Keratinocyte (primary cell): ENCODE results near the gene MAB21L4. TPM values are rescaled to one million over a fixed set of nuclear protein-coding genes. Genes with fewer than 3 reads are reported as not detected.

Source experiments
- DNase-seq: peaks from one replicate; pipeline ENCODE4 v3.0.0-alpha.2; 2011; ENCODE audit warnings: low read depth, missing footprints, low spot score
- FAIRE-seq: peaks from 2 replicates; lab custom pipeline; 2011; peaks lifted over from hg19 to GRCh38; lab: Jason Lieb, UNC
- H2AFZ ChIP-seq: 2 replicates; pipeline ENCODE4 v1.6.0; 2012; ENCODE audit warnings: low read length, control low read depth, inconsistent platforms; ENCODE audit not compliant: control insufficient read depth
- H3K27ac ChIP-seq: 2 replicates; pipeline ENCODE4 v1.5.1; 2011; ENCODE audit warnings: low read length; ENCODE audit not compliant: control insufficient read depth, insufficient read depth
- H3K27me3 ChIP-seq: 3 replicates; pipeline ENCODE4 v1.6.0; 2011; ENCODE audit warnings: low read length; ENCODE audit not compliant: control insufficient read depth, insufficient read depth; ENCODE audit errors: extremely low read depth
- H3K36me3 ChIP-seq, 2 experiments: 2 replicates in 1 of 2; 3 replicates in 1 of 2; pipeline ENCODE4 v1.5.1; 2011; ENCODE audit warnings: low read length in 2 of 2, mild to moderate bottlenecking in 1 of 2; ENCODE audit not compliant: control insufficient read depth in 2 of 2, insufficient read depth in 2 of 2; ENCODE audit errors: extremely low read depth in 1 of 2
- H3K4me1 ChIP-seq: 3 replicates; pipeline ENCODE4 v1.5.1; 2011; ENCODE audit warnings: low read length; ENCODE audit not compliant: control insufficient read depth, insufficient read depth; ENCODE audit errors: extremely low read depth
- H3K4me2 ChIP-seq: 3 replicates; pipeline ENCODE4 v1.6.0; 2011; ENCODE audit warnings: low read depth, low read length; ENCODE audit not compliant: control insufficient read depth, insufficient read depth; ENCODE audit errors: extremely low read depth
- H3K4me3 ChIP-seq, 3 experiments: fragments of 200-600 bp in 1 of 3; sonication (generic) in 1 of 3; 2 replicates in 2 of 3; 3 replicates in 1 of 3; pipeline ENCODE4 v1.5.1; 2011 to 2016; ENCODE audit warnings: low read length in 3 of 3, mild to moderate bottlenecking in 3 of 3, control low read depth in 2 of 3, inconsistent platforms in 1 of 3, low read depth in 1 of 3, mixed read lengths in 1 of 3, mixed run types in 1 of 3, moderate library complexity in 1 of 3; ENCODE audit not compliant: control insufficient read depth in 2 of 3, insufficient read depth in 2 of 3; ENCODE audit errors: extremely low read depth in 1 of 3
- H3K79me2 ChIP-seq: 2 replicates; pipeline ENCODE4 v1.6.0; 2012; ENCODE audit warnings: low read length; ENCODE audit not compliant: control insufficient read depth, insufficient read depth
- H3K9ac ChIP-seq: 3 replicates; pipeline ENCODE4 v1.6.0; 2011; ENCODE audit warnings: low read length; ENCODE audit not compliant: control insufficient read depth, insufficient read depth; ENCODE audit errors: extremely low read depth
- H3K9me1 ChIP-seq: 3 replicates; pipeline ENCODE4 v1.6.0; 2011; ENCODE audit warnings: low read length; ENCODE audit not compliant: control insufficient read depth, insufficient read depth; ENCODE audit errors: extremely low read depth
- H3K9me3 ChIP-seq: 2 replicates; pipeline ENCODE4 v1.5.1; 2012; ENCODE audit warnings: low read depth, low read length; ENCODE audit not compliant: control insufficient read depth
- H4K20me1 ChIP-seq: 3 replicates; pipeline ENCODE4 v1.6.0; 2011; ENCODE audit warnings: low read length; ENCODE audit not compliant: control insufficient read depth, insufficient read depth; ENCODE audit errors: extremely low read depth
- EZH2 ChIP-seq: IDR thresholded peaks from one replicate; pipeline ENCODE4 v1.6.1; 2012; ENCODE audit warnings: inconsistent platforms, mild to moderate bottlenecking, low read length, moderate library complexity
- dilution Hi-C: fragments of 300-500 bp; cut with MboI; formaldehyde crosslinking; loops from one replicate; pipeline ENCODE4 v1.7.0; 2020; ENCODE audit warnings: low sequenced_read_pairs; ENCODE audit not compliant: extremely low pct_ligation_motif_present
- polyA plus RNA-seq, 5 experiments: library from polyadenylated mRNA; depleted of rRNA in 3 of 5; stranded (reverse) in 3 of 5; stranded (forward) in 1 of 5; unstranded in 1 of 5; fragments of >200 nt; gene quantifications; 1 replicate in 1 of 5; 2 replicates in 3 of 5; 3 replicates in 1 of 5; pipeline versions ENCODE4 v1.2.1 to v1.2.3, GENCODE V29; 2011 to 2012; ENCODE audit warnings: missing spikeins in 2 of 5, low read depth in 1 of 5, low replicate concordance in 1 of 5
- TF ChIP-seq, protein P1 (sequence below), 3 experiments: IDR thresholded peaks in 1 of 3; conservative IDR thresholded peaks in 1 of 3; optimal IDR thresholded peaks in 1 of 3; 2 replicates in 2 of 3; 3 replicates in 1 of 3; pipeline versions ENCODE3 to v1.5.1; 2011; ENCODE audit warnings: low read length in 3 of 3, mild to moderate bottlenecking in 3 of 3, moderate library complexity in 2 of 3, control low read depth in 1 of 3, inconsistent platforms in 1 of 3; ENCODE audit not compliant: insufficient read depth in 2 of 3; ENCODE audit errors: extremely low read depth in 1 of 3

MAB21L4 gene
- polyA plus RNA-seq, 1 donor (not counting 4 experiments of a cell fraction or from before 2014, with no cell fraction given): 0.37 TPM

DNA sequence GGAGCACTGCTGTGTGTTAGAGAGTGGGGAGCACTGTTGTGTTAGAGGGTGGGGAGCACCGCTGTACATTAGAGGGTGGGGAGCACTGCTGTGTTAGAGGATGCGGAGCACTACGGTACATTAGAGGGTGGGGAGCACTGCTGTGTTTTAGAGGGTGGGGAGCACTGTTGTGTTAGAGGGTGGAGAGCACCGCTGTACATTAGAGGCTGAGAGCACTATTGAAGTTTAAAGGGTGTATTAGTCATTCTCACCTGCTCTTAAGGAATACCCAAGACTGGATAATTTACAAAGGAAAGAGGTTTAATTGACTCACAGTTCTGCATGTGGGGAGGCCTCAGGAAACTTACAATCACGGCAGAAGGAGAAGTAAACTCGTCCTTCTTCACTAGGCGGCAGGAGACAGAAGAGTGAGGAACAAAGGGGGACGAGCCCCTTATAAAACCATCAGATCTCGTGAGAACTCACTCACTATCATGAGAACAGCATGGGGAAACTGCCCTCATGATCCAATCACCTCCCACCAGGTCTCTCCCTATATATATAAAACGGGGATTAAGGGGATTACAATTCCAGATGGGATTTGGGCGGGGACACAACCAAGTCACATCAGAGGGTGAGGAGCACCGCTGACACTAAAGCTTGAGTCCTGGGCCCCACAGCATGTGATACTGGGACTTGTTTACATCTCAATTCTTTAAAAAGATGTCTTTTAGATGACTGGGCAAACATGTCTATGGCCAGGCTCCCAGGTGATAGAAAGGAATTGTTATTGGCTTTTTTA lies 46.9 kb downstream of the MAB21L4 start:
- no peaks in the 10 kb centered on the region for H3K9me1 ChIP-seq

DNA sequence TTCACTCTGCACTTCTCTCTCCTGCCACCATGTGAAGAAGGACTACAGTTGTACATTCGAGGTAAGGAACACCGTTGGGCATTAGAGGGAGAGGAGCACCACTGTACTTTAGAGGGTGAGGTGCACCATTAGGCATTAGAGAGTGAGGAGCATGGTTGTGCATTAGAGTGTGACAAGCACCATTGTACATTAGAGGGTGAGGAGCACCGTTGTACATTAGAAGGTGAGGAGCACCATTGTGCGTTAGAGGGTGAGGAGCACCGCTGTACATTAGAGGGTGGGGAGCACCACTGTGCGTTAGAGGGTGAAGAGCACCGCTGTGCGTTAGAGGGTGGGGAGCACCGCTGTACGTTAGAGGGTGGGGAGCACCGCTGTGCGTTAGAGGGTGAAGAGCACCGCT lies 48.1 kb downstream of the MAB21L4 start:
- Histone ChIP-seq H3K9ac (no peak overlapping the region), H4K20me1 (no peaks in the 10 kb centered on the region), H3K36me3 (no peaks in the 10 kb centered on the region), H3K79me2 (no peaks in the 10 kb centered on the region), H3K4me1 (no peaks in the 10 kb centered on the region), H3K27ac (no peak overlapping the region), H2AFZ (no peak overlapping the region), H3K9me1 (no peaks in the 10 kb centered on the region), H3K4me3 (no peak overlapping the region), H3K27me3 (peaks cover 1% of the 10 kb centered on the region), H3K9me3 (no peaks in the 10 kb centered on the region), H3K4me2 (no peak overlapping the region)
- DNase-seq: no peak
- no peak for TF ChIP-seq EZH2
- TF ChIP-seq, protein P1, sequence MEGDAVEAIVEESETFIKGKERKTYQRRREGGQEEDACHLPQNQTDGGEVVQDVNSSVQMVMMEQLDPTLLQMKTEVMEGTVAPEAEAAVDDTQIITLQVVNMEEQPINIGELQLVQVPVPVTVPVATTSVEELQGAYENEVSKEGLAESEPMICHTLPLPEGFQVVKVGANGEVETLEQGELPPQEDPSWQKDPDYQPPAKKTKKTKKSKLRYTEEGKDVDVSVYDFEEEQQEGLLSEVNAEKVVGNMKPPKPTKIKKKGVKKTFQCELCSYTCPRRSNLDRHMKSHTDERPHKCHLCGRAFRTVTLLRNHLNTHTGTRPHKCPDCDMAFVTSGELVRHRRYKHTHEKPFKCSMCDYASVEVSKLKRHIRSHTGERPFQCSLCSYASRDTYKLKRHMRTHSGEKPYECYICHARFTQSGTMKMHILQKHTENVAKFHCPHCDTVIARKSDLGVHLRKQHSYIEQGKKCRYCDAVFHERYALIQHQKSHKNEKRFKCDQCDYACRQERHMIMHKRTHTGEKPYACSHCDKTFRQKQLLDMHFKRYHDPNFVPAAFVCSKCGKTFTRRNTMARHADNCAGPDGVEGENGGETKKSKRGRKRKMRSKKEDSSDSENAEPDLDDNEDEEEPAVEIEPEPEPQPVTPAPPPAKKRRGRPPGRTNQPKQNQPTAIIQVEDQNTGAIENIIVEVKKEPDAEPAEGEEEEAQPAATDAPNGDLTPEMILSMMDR (optimal IDR thresholded peaks at IDR 0.05 in 1 of 3, IDR thresholded peaks at IDR 0.05 in 1 of 3, conservative IDR thresholded peaks at IDR 0.05 in 1 of 3; ENCODE audit: extremely low read depth in 1 of 3, insufficient read depth in 2 of 3, low read length in 3 of 3): no peak
- dilution Hi-C loops: loop anchor here (5.0 kb wide), 1 partner anchor 44 kb away; no protein-coding TSS in a partner anchor
- no peak for FAIRE-seq

More for the DNA sequence above, 46.9 kb downstream of the MAB21L4 start:
- Histone ChIP-seq H3K9ac (no peak overlapping the region), H3K27ac (no peak overlapping the region), H4K20me1 (no peaks in the 10 kb centered on the region), H3K79me2 (no peaks in the 10 kb centered on the region), H2AFZ (no peak overlapping the region), H3K9me3 (no peaks in the 10 kb centered on the region), H3K4me3 (no peak overlapping the region), H3K27me3 (peaks cover 6% of the 10 kb centered on the region), H3K36me3 (no peaks in the 10 kb centered on the region), H3K4me2 (no peak overlapping the region), H3K4me1 (no peaks in the 10 kb centered on the region)
- dilution Hi-C loops: loop anchor here (5.0 kb wide), 1 partner anchor 43 kb away; no protein-coding TSS in a partner anchor
- DNase-seq (no peak), FAIRE-seq (no peak)
- TF ChIP-seq, protein P1 (optimal IDR thresholded peaks at IDR 0.05 in 1 of 3, IDR thresholded peaks at IDR 0.05 in 1 of 3, conservative IDR thresholded peaks at IDR 0.05 in 1 of 3; ENCODE audit: extremely low read depth in 1 of 3, insufficient read depth in 2 of 3, low read length in 3 of 3): no peak
- TF ChIP-seq EZH2: no peak
